NCI-H82 (cell line): ENCODE data around the gene RTKN2.
"Not testable (repeated sequence)": the region's sequence is repeated elsewhere in the genome, so short reads cannot be mapped to it uniquely, and the experiment has no call there.

Experiments used
- DNase-seq: peaks from one replicate; lab custom pipeline; 2025; lab: John Stamatoyannopoulos, UW

RTKN2 gene, protein sequence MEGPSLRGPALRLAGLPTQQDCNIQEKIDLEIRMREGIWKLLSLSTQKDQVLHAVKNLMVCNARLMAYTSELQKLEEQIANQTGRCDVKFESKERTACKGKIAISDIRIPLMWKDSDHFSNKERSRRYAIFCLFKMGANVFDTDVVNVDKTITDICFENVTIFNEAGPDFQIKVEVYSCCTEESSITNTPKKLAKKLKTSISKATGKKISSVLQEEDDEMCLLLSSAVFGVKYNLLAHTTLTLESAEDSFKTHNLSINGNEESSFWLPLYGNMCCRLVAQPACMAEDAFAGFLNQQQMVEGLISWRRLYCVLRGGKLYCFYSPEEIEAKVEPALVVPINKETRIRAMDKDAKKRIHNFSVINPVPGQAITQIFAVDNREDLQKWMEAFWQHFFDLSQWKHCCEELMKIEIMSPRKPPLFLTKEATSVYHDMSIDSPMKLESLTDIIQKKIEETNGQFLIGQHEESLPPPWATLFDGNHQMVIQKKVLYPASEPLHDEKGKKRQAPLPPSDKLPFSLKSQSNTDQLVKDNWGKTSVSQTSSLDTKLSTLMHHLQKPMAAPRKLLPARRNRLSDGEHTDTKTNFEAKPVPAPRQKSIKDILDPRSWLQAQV

DNA sequence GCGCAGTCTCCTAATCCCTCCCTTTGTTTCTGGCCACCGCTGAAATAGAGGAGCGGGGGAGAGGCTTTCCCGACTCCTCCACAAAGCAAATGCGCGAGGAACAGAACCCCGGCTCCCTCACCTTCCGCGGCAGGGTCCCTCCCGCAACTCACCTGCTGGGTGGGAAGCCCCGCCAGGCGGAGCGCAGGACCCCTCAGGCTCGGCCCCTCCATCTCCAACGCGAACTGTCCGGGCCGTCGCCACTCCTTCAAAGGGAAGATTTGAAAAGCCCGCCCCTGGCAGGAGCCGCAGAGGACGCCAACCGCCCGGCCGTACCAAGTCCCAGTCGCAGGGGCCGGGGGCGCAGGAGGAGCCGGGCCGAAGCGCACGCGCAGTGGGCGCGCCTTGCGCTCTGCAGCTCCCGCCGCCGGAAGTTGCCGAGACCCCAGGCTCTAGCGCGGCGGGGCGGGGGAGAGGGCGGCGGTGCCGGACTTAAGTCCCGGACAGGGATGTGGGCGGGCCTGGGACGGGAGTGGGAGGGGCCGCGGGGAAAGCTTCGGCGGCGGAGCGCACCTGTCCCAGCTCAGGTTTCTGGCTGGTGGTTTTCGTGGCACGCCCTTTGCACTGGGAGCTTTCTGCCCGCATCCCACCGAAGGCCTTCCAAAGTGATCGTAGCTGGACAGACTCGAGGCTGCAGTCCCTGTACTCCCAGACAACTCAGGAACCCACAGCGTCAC is at the start of gene RTKN2:
Gene RTKN2, minus strand, starts transcription at position 446 of the 716 bp plus-strand sequence. Its CDS starts 234 bp downstream, at position 212.
- DNase-seq = peak; percentile 95

DNA sequence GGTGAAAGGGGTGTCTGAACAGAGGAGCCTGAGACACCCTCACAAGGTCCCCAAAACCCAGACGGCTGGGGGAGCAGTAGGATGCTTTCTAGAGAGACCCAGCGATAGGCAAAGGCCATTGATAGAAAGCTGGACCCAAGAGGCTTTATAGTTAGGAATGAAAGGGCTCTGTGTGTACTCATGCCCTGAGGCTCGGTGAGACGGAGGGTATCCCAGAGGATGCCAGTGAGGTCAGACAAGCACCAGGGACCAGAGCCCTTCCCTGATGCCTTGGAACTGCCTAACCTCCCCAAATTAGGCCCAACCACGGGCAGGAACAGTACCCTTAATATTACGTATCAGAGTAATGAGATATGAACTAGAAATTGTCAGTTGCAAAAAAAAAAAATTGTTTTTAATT is 48.6 kb upstream of the RTKN2 start:
- no peak for DNase-seq

- DNase-seq = no peak
These were observed 40.6 kb upstream of the RTKN2 start for GRCh38 chr10:62309254-62309653.

DNA sequence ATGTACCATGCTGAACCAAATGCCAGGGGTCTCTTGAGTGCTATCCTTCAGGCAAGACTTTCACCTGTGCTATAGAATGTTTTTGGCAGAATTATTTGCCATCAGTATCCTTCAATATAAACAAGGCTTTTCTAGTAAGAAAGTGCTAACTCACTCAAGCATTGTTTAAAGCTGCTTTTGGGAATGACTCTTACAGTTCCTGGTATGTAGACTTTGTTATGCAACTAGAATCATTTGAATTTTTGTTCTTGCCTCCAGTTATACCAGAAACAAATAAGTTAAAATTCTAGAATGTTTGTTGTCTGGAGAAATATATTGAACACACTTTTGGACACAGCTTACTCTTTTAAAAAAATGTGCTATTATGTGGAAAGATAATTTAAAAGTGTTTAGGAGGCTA is 39.5 kb upstream of the RTKN2 start:
- DNase-seq = no peak

- DNase-seq = no peak
These were observed 39.0 kb upstream of the RTKN2 start for GRCh38 chr10:62307635-62308034.

DNA sequence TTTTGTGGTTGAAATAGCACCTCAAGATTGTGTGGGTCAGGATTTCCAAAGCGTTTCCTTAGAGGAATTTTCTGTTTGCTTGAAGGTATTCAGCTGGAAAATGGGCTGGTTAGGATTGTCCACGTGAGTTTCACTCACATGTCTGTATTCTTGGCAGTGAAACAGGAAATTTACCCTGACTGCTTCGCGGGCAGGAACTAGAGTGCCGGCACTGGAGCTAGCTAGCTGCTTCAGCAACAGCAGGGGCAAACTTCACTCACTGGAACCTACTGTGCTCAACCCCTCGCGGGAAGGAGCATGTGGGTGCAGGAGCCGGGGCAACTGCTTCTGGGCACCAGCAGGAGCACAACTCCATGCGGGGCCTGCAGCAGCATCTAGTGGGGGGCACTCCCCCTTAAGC is 38.0 kb upstream of the RTKN2 start:
- no peak for DNase-seq

- DNase-seq = no peak
These were observed 37.2 kb upstream of the RTKN2 start for GRCh38 chr10:62305813-62306212.

- DNase-seq = no peak
These were observed 35.3 kb upstream of the RTKN2 start for GRCh38 chr10:62303922-62304321.

DNA sequence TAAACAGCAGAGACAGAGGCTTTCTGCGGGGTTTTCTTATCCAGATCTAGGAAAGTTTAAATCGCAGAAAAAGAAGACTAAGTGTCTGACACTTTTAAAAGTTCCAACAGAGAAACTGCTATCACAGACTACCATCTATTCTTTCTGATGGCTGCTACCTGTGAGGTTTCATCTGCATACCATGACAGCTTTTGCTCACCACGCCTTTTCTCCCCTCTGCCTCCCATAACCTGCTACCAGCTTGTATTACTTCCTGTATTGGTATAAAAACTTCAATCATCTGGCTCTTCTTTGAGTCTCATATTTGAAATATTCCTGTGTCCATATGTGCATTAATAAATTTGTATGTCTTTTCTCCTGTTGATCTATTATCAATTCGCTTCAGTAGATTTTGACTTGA is 34.1 kb upstream of the RTKN2 start:
- no peak for DNase-seq

- no peak for DNase-seq
These were observed 29.2 kb upstream of the RTKN2 start for GRCh38 chr10:62297857-62298256.

GRCh38 chr10:62284221-62284620 is 15.6 kb upstream of the RTKN2 start:
- no peak for DNase-seq

DNA sequence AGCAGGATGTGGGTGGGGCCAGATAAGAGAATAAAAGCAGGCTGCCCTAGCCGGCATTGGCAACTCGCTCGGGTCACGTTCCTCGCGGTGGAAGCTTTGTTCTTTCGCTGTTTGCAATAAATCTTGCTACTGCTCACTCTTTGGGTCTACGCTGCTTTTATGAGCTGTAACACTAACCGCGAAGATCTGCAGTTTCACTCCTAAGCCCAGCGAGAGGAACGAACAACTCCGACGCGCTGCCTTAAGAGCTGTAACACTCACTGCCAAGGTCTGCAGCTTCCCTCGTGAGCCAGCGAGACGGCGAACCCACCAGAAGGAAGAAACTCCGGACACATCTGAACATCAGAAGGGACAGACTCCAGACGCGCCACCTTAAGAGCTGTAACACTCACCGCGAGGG is 12.7 kb upstream of the RTKN2 start:
- not testable (repeated sequence) for DNase-seq

DNA sequence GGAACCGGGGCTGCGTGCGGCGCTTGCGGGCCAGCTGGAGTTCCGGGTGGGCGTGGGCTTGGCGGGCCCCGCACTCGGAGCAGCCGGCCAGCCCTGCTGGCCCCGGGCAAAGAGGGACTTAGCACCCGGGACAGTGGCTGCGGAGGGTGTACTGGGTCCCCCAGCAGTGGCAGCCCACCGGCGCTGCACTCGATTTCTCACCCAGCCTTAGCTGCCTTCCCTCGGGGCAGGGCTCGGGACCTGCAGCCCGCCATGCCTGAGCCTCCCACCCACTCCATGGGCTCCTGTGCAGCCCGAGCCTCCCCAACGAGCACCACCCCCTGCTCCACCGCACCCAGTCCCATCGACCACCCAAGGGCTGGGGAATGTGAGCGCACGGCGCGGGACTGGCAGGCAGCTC is 11.7 kb upstream of the RTKN2 start:
- DNase-seq = not testable (repeated sequence)

DNA sequence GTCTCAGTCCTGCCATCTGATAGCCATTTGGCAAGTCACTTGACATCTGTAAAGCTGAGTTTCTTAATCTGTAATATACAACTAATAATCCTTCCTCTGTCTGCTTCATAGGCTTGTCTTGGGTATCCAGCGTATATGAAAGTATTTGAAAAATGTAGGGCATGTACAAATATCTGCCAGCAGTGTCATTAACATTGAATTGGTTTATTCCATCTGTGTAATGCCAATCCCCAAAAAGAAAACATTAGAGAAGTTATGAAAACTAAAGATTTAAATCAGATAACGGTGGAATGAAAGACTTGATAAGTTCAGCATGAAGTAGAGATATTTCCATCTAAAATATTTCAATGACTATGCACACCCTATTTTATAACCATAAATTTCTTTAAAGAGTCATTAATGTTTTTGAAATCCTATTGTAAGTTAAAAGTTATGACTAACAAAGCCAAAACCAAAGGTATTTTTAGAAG is 9.8 kb upstream of the RTKN2 start:
- no peak for DNase-seq

DNA sequence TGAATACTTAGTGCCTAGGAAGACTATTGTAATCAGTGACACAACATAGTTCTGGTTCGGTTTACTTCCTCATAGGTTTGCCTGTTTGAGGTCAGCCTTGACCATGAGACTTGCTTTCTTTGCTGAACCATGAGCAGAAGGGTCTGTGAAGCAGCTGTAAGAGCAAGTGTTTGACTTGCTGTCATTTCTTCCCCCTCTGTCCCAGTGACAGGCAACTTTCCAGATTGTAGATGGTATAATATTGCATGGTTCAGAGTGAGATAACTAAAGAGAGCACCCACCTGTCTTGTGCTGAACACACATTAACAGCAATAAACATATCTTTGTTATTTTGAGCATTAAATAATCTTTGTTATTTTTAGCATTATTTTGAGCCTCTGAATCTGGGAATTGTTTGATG is 9.3 kb upstream of the RTKN2 start:
- no peak for DNase-seq

- DNase-seq = no peak
These were observed 1.4 kb upstream of the RTKN2 start for GRCh38 chr10:62270020-62270419.

DNA sequence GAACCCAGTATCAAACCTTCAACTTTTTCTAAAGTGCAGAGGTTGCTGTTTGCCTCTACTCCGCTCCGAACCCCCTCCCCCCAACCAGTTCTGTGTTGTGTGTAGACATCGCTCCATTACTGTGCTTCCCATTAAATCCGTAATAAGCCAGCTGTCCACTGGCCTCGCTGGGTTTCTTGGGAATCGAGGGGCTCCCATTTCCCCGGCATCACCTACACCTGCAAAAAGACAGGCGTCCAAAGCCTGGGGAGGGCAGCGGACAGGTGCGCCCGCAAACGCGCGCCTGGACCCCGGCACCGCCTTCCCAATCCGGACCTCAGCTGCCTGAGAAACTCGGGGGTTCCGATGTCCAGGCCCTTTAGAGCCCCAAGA is 631 bp downstream of the RTKN2 start:
- peak; percentile 58 for DNase-seq

GRCh38 chr10:62266611-62267010 is 2.0 kb downstream of the RTKN2 start:
- no peak for DNase-seq

DNA sequence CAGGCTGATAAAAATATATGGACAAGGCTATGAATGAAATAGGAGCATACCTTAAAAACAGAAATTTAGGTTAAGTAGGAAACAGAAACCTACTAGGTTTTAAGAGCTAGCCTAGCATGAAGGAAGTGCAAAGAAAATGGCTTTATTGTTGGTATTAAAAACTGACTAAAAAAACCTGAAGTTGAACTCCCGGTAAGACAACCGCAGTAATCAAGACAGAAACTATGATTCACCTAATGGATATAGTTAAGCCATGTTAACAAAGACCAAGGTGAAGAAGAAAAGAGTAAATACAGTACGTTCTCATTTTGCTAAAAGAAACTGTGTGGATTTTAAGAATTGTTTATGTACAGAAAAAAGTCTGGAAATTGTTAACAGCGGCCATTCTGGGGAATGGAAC is 2.5 kb downstream of the RTKN2 start:
- DNase-seq = no peak

GRCh38 chr10:62264702-62265436 is 3.8 kb downstream of the RTKN2 start:
- peak; percentile 49 for DNase-seq

DNA sequence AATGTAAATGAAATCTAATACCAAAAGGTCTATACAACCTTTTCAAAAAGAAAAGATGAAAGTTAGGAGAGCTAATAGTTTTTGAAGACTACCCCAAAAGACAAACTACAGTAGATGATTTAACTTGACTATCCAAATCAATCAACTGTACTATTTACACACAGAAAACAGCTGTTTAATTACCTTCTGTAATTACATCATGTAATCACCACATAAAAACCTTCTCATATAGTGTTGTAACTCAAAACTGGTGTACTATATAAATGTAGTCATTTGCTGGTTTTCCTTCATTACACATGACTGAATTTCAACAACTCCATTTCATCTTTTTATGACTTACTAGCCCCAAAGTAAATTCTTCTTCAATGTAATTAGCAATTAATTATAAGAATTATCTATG is 4.5 kb downstream of the RTKN2 start:
- no peak for DNase-seq

DNA sequence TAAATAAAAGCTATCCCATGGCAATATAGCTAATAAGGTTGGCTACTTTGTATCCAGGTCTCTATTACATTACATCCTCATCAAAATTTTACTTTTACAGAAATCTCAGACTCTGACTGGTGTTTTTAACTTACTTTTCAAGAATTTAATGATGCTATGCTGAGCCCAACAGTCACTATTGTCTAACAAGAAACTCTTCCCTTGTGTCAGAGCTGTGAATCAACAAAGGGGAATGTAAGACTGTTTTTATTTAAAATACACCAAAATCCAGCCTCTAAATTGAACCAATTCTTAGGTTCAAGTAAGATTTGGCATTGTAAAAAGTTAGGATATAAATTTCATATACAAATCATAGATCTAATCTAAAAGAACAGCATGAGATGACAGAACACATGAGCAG is 7.0 kb downstream of the RTKN2 start:
- DNase-seq = no peak
